Lung (tissue), 12 donors: ENCODE measurements around the gene BCL7B. TPM values are rescaled to one million over a fixed set of nuclear protein-coding genes. Genes with fewer than 3 reads are reported as not detected.

Experiments used
- ATAC-seq: fragments of 200-7000 bp; cut with Tn5 transposase; one replicate; pipeline ENCODE4 v1.9.1; 2020; ENCODE audit warnings: moderate number of reproducible peaks; ENCODE audit not compliant: insufficient read depth, low FRiP score
- DNase-seq, 3 donors: peaks; one replicate each; pipeline ENCODE4 v3.0.0-alpha.2; 2013 to 2017
- H3K27ac ChIP-seq, 2 donors: one replicate each; pipeline ENCODE4 v1.5.1; 2013; ENCODE audit warnings: mild to moderate bottlenecking in 2 of 2, moderate library complexity in 2 of 2, control low read depth in 1 of 2, inconsistent platforms in 1 of 2, low read depth in 1 of 2, low read length in 1 of 2
- H3K27me3 ChIP-seq, 3 donors: one replicate each; pipeline ENCODE4 v1.5.1; 2013; ENCODE audit warnings: low read length in 2 of 3; ENCODE audit not compliant: control insufficient read depth in 3 of 3, insufficient read depth in 3 of 3
- H3K36me3 ChIP-seq, 4 donors: one replicate each; pipeline ENCODE4 v1.5.1; 2013; ENCODE audit warnings: low read length in 4 of 4, mild to moderate bottlenecking in 1 of 4, moderate library complexity in 1 of 4; ENCODE audit not compliant: control insufficient read depth in 4 of 4, insufficient read depth in 4 of 4
- H3K4me1 ChIP-seq, 5 donors: one replicate each; pipeline ENCODE4 v1.5.1; 2013; ENCODE audit warnings: low read length in 5 of 5, mild to moderate bottlenecking in 2 of 5, moderate library complexity in 1 of 5; ENCODE audit not compliant: control insufficient read depth in 5 of 5, insufficient read depth in 5 of 5
- H3K4me3 ChIP-seq: one replicate; pipeline ENCODE4 v1.5.1; 2013; ENCODE audit warnings: mild to moderate bottlenecking, control low read depth, moderate library complexity
- H3K9ac ChIP-seq, 2 donors: one replicate each; pipeline ENCODE4 v1.5.1; 2013; ENCODE audit warnings: low read length in 2 of 2, control low read depth in 1 of 2; ENCODE audit not compliant: insufficient read depth in 1 of 2
- H3K9me3 ChIP-seq, 4 donors: one replicate each; pipeline ENCODE4 v1.5.1; 2013; ENCODE audit warnings: low read length in 3 of 4, mild to moderate bottlenecking in 1 of 4, moderate library complexity in 1 of 4; ENCODE audit not compliant: control insufficient read depth in 4 of 4, insufficient read depth in 3 of 4
- CTCF ChIP-seq: IDR thresholded peaks from 2 replicates; pipeline ENCODE4 v1.5.1; 2012; ENCODE audit warnings: mild to moderate bottlenecking; ENCODE audit errors: control extremely low read depth, extremely low read depth
- WGBS, 2 donors: extraction: QIAGEN DNeasy Blood & Tissue Kit; methylation state at CpG; one replicate each; pipeline ENCODE4 v1.1.7; 2013; 5-methylcytosine and 5-hydroxymethylcytosine counted together
- polyA plus RNA-seq, 2 donors: library from polyadenylated mRNA; stranded (reverse); fragments of 200-250 nt; gene quantifications; one replicate each; pipeline ENCODE4 v1.2.1, GENCODE V29; 2013
- total RNA-seq, 2 donors: library from RNA; depleted of rRNA in 1 of 2; stranded (reverse); fragments of >200 nt in 1 of 2; gene quantifications; one replicate each; pipeline ENCODE4 v1.2.1, GENCODE V29; 2014 to 2021
- donor health status: control.
- donor health status: control.
- donor health status: Bipolar disorder and iron deficiency.
- donor health status: healthy.
- donor health status: DM: yes; HTN: yes; CAD: no.

Gene BCL7B
- total and polyA plus RNA-seq, 4 donors, result 17.7 to 71.0 (median 60.6) TPM

- Histone ChIP-seq H3K4me1 (peaks cover 0 to 2% (median 0%) of the 10 kb centered on the region in 5 donors), H3K27ac (peak overlapping the region in 1 of 2 donors; percentile 10), H3K36me3 (peaks cover 6 to 13% (median 8%) of the 10 kb centered on the region in 4 donors), H3K4me3 (no peak overlapping the region), H3K9me3 (no peaks in the 10 kb centered on the region), H3K9ac (no peak overlapping the region), H3K27me3 (no peaks in the 10 kb centered on the region)
- no peak for ATAC-seq
- no peak for DNase-seq
- no peak for TF ChIP-seq CTCF
- WGBS, 2 donors, result 40 to 44% methylated on average over 7 of the region's 7 CpGs
Observed at GRCh38 chr7:73565675-73566340, 8.3 kb upstream of the BCL7B start.

- no peak for DNase-seq
- Histone ChIP-seq H3K27ac (no peak overlapping the region), H3K9ac (no peak overlapping the region), H3K4me1 (peaks cover 0 to 9% (median 7%) of the 10 kb centered on the region in 5 donors), H3K4me3 (no peak overlapping the region), H3K27me3 (no peaks in the 10 kb centered on the region), H3K9me3 (no peaks in the 10 kb centered on the region), H3K36me3 (no peaks in the 10 kb centered on the region)
- 67 to 70% methylated on average over 10 to 11 of the region's 11 CpGs for WGBS, 2 donors
- TF ChIP-seq CTCF, result no peak
- ATAC-seq, result no peak
Observed at GRCh38 chr7:73560109-73560835, 2.8 kb upstream of the BCL7B start.

GRCh38 chr7:73557108-73557396 is 438 bp downstream of the BCL7B start:
- Histone ChIP-seq H3K9ac (peak overlapping the region in 1 of 2 donors; percentile 45), H3K4me1 (peaks cover 4 to 9% (median 7%) of the 10 kb centered on the region in 5 donors), H3K36me3 (peaks cover 0 to 13% (median 1%) of the 10 kb centered on the region in 4 donors), H3K27ac (peak overlapping the region; percentile 99), H3K9me3 (no peaks in the 10 kb centered on the region), H3K27me3 (no peaks in the 10 kb centered on the region), H3K4me3 (peak overlapping the region; percentile 82)
- TF ChIP-seq CTCF, result no peak
- ATAC-seq (peak; percentile 96), DNase-seq (peak; percentile 91 to 96 (median 94))
- 0% methylated on average over 13 to 36 of the region's 36 CpGs for WGBS, 2 donors
